HG03025 (cell line): ENCODE results near the gene RALY.

Experiments used
- ATAC-seq: cut with Tn5 transposase; IDR thresholded peaks from one replicate; pipeline ENCODE4 v1.9.1; 2021; ENCODE audit warnings: mild to moderate bottlenecking, moderate library complexity; ENCODE audit not compliant: unreplicated experiment, low FRiP score

Gene RALY

GRCh38 chr20:33985830-33986229 is 7.9 kb upstream of the RALY start:
- ATAC-seq = no peak

- no peak for ATAC-seq
Observed at GRCh38 chr20:33986560-33987216, 7.0 kb upstream of the RALY start.

DNA sequence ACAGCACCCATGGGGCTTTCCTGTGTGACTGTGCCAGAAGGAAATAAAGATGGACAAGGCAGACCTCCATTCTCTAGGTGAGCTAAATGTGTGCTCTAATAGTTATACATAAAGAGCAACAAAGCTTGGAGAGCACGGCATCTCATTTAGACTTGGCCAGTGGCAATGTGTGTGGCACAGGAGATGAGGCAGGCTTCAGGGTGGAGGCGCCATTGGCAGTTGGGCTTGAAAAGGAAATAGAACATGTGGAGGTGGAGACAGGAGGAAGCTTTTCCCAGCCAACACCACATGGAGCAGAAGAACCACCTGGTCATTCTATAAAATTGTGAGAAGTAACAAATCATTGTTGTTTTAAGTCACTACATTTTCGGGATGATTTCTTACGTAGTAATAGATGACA is 3.6 kb upstream of the RALY start:
- ATAC-seq = no peak

- no peak for ATAC-seq
Observed at GRCh38 chr20:33991502-33991901, 2.2 kb upstream of the RALY start.

- ATAC-seq = no peak
Observed at GRCh38 chr20:33992145-33992922, 1.4 kb upstream of the RALY start.

DNA sequence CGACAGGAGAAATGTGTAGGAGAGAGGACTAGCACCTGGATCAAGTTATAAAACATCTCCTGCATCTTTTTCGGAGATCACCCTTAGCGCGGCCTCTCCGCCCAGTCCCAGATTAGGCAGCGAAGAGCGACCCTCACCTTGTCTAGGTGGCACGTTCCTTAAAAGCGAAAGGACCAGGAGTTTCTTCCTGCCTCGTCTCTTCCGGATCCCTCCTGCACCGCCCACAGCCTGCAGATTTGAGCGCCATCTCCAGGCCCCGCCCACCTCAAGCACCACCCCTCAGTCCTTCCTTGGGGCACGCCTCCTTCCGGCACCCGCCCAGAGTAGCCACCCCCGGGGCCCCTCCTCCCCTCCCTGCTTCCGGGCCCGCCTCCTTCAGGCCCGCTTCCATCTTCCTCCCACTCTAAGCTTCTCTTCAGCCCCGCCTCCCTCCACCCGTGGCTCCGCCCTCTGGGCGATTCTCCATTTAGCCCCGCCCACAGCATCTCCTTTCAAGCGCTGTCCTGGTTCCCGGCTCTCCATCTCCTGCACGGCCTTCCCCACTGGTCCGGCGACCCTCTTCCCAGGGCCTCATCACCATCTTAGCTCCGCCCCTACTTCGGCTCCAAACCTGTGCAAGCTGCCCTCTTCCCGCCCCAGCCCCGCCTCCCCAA is 662 bp upstream of the RALY start:
- peak; percentile 65 for ATAC-seq

GRCh38 chr20:33994222-33994913 is 657 bp downstream of the RALY start:
- peak; percentile 25 for ATAC-seq

GRCh38 chr20:33995053-33995831 is 1.5 kb downstream of the RALY start:
- ATAC-seq = no peak

- ATAC-seq = no peak
Observed at GRCh38 chr20:33999025-33999649, 5.4 kb downstream of the RALY start.

- no peak for ATAC-seq
Observed at GRCh38 chr20:34001378-34001777, 7.7 kb downstream of the RALY start.

DNA sequence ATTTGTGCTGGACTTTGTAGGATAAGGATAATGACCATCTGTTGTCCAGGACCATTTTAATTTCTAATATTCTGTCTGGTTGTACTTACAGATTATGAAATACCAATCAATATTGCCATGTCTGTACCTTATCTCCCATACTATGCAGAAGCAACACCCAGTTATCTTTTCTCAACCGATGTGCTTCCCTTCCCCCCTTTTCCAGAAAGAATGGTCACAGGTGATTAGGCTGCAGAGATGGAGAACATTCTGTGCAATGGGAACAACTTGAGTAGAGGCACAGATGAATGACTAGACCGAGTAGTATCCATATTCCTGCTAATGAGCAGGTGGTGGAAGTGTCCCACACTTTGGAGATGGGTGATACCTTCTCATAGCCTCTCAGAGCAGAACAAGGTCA is 10.5 kb downstream of the RALY start:
- ATAC-seq = no peak

GRCh38 chr20:34004790-34005457 is 11.2 kb downstream of the RALY start:
- no peak for ATAC-seq

GRCh38 chr20:34006619-34007018 is 12.9 kb downstream of the RALY start:
- no peak for ATAC-seq

DNA sequence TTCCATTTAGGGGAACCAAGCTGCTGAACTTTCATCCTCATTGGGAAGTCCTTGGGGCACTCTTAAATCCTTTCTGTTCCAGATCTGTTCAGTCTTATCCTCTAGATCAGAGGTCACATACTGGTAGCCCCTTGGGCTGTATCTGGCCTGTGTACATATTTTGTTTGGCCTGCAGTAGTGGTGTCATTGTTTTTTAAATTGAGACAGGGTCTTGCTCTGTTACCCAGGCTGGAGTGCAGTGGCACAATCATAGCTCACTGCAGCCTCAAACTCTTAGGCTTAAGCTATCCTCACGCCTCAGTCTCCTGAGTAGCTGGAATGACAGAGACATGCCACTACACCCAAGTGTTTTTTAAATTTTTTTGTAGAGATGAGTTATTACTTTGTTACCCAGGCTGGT is 14.8 kb downstream of the RALY start:
- no peak for ATAC-seq

- no peak for ATAC-seq
Observed at GRCh38 chr20:34010405-34010931, 16.8 kb downstream of the RALY start.

GRCh38 chr20:34011275-34011674 is 17.6 kb downstream of the RALY start:
- ATAC-seq = no peak

DNA sequence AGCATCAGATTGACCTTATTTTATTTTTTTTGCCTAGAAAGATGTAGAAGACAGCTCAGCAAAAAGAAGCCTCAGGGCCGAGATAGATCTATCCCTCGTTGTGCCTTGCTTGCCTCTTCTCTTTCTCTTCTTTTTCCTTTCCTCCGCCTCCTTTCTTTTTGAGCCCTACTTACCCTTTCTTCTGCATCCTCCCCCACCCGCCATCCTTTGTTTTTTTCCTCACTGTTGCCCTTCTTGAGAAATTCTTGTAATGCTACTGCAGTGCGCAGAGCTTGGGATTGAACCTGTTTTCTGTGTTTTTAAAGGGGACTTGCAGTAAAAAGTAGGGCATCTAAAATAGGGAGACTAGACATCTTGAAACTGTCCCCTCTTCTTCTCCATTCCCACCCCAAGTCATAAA is 18.6 kb downstream of the RALY start:
- ATAC-seq = no peak

DNA sequence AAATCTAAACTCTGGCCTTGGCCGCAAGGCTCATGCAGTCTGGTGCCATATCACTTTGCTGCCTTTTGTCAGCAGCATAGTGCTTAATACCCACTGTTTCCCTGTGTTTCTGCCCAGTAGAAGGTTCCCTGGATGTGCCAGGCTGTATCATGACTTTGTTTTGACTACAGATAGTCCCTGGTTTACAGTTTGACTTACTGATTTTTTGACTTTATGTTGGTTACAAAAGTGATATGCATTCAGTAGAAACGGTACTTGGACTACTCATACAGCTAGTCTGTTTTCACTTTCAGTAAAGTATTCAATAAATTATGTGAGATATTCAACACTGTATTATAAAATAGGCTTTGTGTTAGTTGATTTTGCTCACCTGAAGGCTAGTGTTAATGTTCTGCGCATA is 19.0 kb downstream of the RALY start:
- no peak for ATAC-seq

GRCh38 chr20:34013554-34013953 is 19.8 kb downstream of the RALY start:
- no peak for ATAC-seq
